GM12878 (cell line): ENCODE measurements around the gene GPBP1. TPM values are rescaled to one million over a fixed set of nuclear protein-coding genes. Genes with fewer than 3 reads are reported as not detected.

ENCODE experiments used
- ATAC-seq: fragments of 200-7000 bp; cut with Tn5 transposase; 3 replicates; pipeline ENCODE4 v1.9.1; 2020; ENCODE audit warnings: mild to moderate bottlenecking, moderate library complexity
- BruUV-seq: library from RNA; stranded (reverse); fragments of 400-500 nt; replicated peaks from 2 replicates; lab custom pipeline; 2021; lab: Mats Ljungman, UMichigan
- CTCF ChIA-PET: fragments of 300-600 bp; sonication (Branson Sonifier 250); formaldehyde crosslinking; extraction: SDS; loops from one replicate; lab custom pipeline; 2021; ENCODE audit warnings: inconsistent platforms; lab: Yijun Ruan, JAX
- POLR2A ChIA-PET: fragments of 350-600 bp; formaldehyde crosslinking; extraction: SDS; loops from one replicate; lab custom pipeline; 2021; ENCODE audit warnings: inconsistent platforms; lab: Charles Lee
- RAD21 ChIA-PET: fragments of 300-600 bp; sonication (Branson Sonifier 250); formaldehyde crosslinking; loops from one replicate; lab custom pipeline; 2023; ENCODE audit warnings: antibody characterized with exemption; ENCODE audit not compliant: unreplicated experiment; lab: Charles Lee
- SMC1A ChIA-PET: fragments of 300-600 bp; sonication (Branson Sonifier 250); formaldehyde crosslinking; loops from one replicate; lab custom pipeline; 2023; ENCODE audit not compliant: unreplicated experiment, uncharacterized antibody; lab: Charles Lee
- DNase-seq: peaks from one replicate; pipeline ENCODE4 v3.0.0-alpha.2; 2011; ENCODE audit warnings: low read depth, low spot score
- FAIRE-seq: peaks from 3 replicates; lab custom pipeline; 2011; peaks lifted over from hg19 to GRCh38; lab: Jason Lieb, UNC
- H2AFZ ChIP-seq: 2 replicates; pipeline ENCODE4 v1.6.0; 2011; ENCODE audit warnings: low read depth, low read length, control low read depth; ENCODE audit not compliant: control insufficient read depth
- H3K27ac ChIP-seq: 2 replicates; pipeline ENCODE4 v1.5.1; 2011; ENCODE audit warnings: control low read depth; ENCODE audit not compliant: control insufficient read depth, insufficient read depth
- H3K27me3 ChIP-seq, 2 experiments: replicated peaks in 1 of 2; 2 replicates each; pipeline versions ENCODE4 v1.6.0 to v1.6.1; 2011; ENCODE audit warnings: low read length in 1 of 2; ENCODE audit not compliant: control insufficient read depth in 2 of 2, insufficient read depth in 2 of 2
- H3K36me3 ChIP-seq, 2 experiments: 2 replicates each; pipeline ENCODE4 v1.5.1; 2011; ENCODE audit warnings: low read length in 1 of 2; ENCODE audit not compliant: control insufficient read depth in 2 of 2, insufficient read depth in 2 of 2
- H3K4me1 ChIP-seq: 2 replicates; pipeline ENCODE4 v1.6.1; 2011; ENCODE audit warnings: mild to moderate bottlenecking, low read length, moderate library complexity, mixed read lengths; ENCODE audit not compliant: control insufficient read depth, insufficient read depth
- H3K4me2 ChIP-seq: 2 replicates; pipeline ENCODE4 v1.6.0; 2011; ENCODE audit warnings: control low read depth; ENCODE audit not compliant: control insufficient read depth, insufficient read depth
- H3K4me3 ChIP-seq: fragments of 200-600 bp; sonication (generic); 2 replicates; pipeline ENCODE4 v1.5.1; 2016
- H3K79me2 ChIP-seq: 2 replicates; pipeline ENCODE4 v1.6.0; 2011; ENCODE audit warnings: low read length; ENCODE audit not compliant: control insufficient read depth, insufficient read depth
- H3K9ac ChIP-seq: 2 replicates; pipeline ENCODE4 v1.8.0; 2011; ENCODE audit warnings: low read length, control low read depth, mixed read lengths; ENCODE audit not compliant: control insufficient read depth, insufficient read depth
- H3K9me3 ChIP-seq: replicated peaks from 3 replicates; pipeline ENCODE4 v1.5.1; 2011; ENCODE audit warnings: mild to moderate bottlenecking, low read length; ENCODE audit not compliant: control insufficient read depth, insufficient read depth
- H4K20me1 ChIP-seq: 2 replicates; pipeline ENCODE4 v1.6.0; 2011; ENCODE audit not compliant: control insufficient read depth, insufficient read depth
- ATF7 ChIP-seq: fragments of 450-650 bp; IDR thresholded peaks from 2 replicates; pipeline ENCODE4 v1.6.1; 2016; ENCODE audit warnings: low read depth, mild to moderate bottlenecking
- BACH1 ChIP-seq: fragments of 450-650 bp; IDR thresholded peaks from 2 replicates; pipeline ENCODE4 v1.6.1; 2017; ENCODE audit warnings: mild to moderate bottlenecking, borderline replicate concordance
- CBX3 ChIP-seq: fragments of 200-600 bp; sonication (generic); IDR thresholded peaks from 2 replicates; pipeline ENCODE4 v1.6.1; 2016; ENCODE audit warnings: low read depth, borderline replicate concordance
- CBX5 ChIP-seq: sonication (generic); IDR thresholded peaks from 2 replicates; pipeline ENCODE4 v1.6.1; 2016; ENCODE audit warnings: low read depth, moderate library complexity, mild to moderate bottlenecking, inconsistent platforms
- CHD2 ChIP-seq: IDR thresholded peaks from 2 replicates; pipeline ENCODE4 v1.6.1; 2011; ENCODE audit warnings: low read depth, low read length, improper control_type of control experiment, borderline replicate concordance
- GATAD2B ChIP-seq: fragments of 450-650 bp; conservative IDR thresholded peaks from 2 replicates; pipeline ENCODE4 v1.6.1; 2017; ENCODE audit warnings: low read depth, mild to moderate bottlenecking, moderate library complexity
- IKZF2 ChIP-seq, 2 experiments: fragments of 450-650 bp; IDR thresholded peaks; 2 replicates each; pipeline ENCODE4 v1.6.1; 2017; ENCODE audit warnings: mild to moderate bottlenecking in 2 of 2, moderate library complexity in 2 of 2
- NBN ChIP-seq: fragments of 450-650 bp; IDR thresholded peaks from 2 replicates; pipeline ENCODE4 v1.6.1; 2016
- PAX8 ChIP-seq: fragments of 450-650 bp; IDR thresholded peaks from 2 replicates; pipeline ENCODE4 v1.6.1; 2017; ENCODE audit warnings: mild to moderate bottlenecking, moderate library complexity
- RAD21 ChIP-seq: IDR thresholded peaks from 2 replicates; pipeline ENCODE4 v1.6.1; 2011; ENCODE audit warnings: mild to moderate bottlenecking, low read depth, low read length, moderate library complexity; ENCODE audit not compliant: insufficient read depth
- RFX5 ChIP-seq: IDR thresholded peaks from 2 replicates; pipeline ENCODE4 v1.6.1; 2011; ENCODE audit warnings: low read depth, low read length, improper control_type of control experiment
- SMARCA5 ChIP-seq: fragments of 450-650 bp; IDR thresholded peaks from 2 replicates; pipeline ENCODE4 v1.6.1; 2017; ENCODE audit warnings: mild to moderate bottlenecking
- YY1 ChIP-seq: IDR thresholded peaks from 2 replicates; pipeline ENCODE4 v1.6.1; 2011; ENCODE audit warnings: low read depth, mild to moderate bottlenecking, low read length
- ZNF207 ChIP-seq: fragments of 450-650 bp; IDR thresholded peaks from 2 replicates; pipeline ENCODE4 v1.6.1; 2014; ENCODE audit warnings: antibody characterized with exemption, mild to moderate bottlenecking, borderline replicate concordance
- ZNF384 ChIP-seq: IDR thresholded peaks from 2 replicates; pipeline ENCODE4 v1.6.1; 2012; ENCODE audit warnings: low read depth, mild to moderate bottlenecking, low read length, improper control_type of control experiment, borderline replicate concordance
- WGBS: methylation state at CpG from one replicate; pipeline ENCODE4 v1.1.6; 2016; ENCODE audit warnings: low lambda C conversion rate; ENCODE audit not compliant: insufficient replicate concordance, insufficient coverage; ENCODE audit errors: missing lambda C conversion rate; 5-methylcytosine and 5-hydroxymethylcytosine counted together
- in situ Hi-C: fragments of 300-500 bp; cut with MboI; formaldehyde crosslinking; loops from 9 replicates; pipeline ENCODE4 v1.14.3; 2018; ENCODE audit warnings: mixed read lengths
- intact Hi-C: fragments of 100-400 bp; cut with micrococcal nuclease; formaldehyde crosslinking; loops from one replicate; pipeline ENCODE4 v1.14.2; 2022; ENCODE audit not compliant: unreplicated experiment
- polyA plus RNA-seq, 11 experiments: library from polyadenylated mRNA; depleted of rRNA in 4 of 11; unstranded in 6 of 11; stranded (reverse) in 5 of 11; fragments of >200 nt; fragmentation: Nextera tagmentation in 4 of 11; fragmentation: Illumina TruSeq in 1 of 11; extraction: Ambion mirVana in 4 of 11; extraction: Trizol in 1 of 11; gene quantifications; 1 replicate in 1 of 11; 2 replicates in 10 of 11; pipeline versions ENCODE4 v1.2.1 to v1.2.3, GENCODE V29; 2011 to 2016; ENCODE audit warnings: inconsistent platforms in 2 of 11, missing spikeins in 2 of 11, low read depth in 1 of 11
- total RNA-seq, 4 experiments: library from RNA; depleted of rRNA in 3 of 4; stranded (reverse); fragments of >200 nt in 3 of 4; fragmentation: Illumina TruSeq in 1 of 4; extraction: Trizol in 1 of 4; gene quantifications; 2 replicates each; pipeline versions ENCODE4 v1.2.1 to v1.2.3, GENCODE V29; 2013 to 2021
- TF ChIP-seq, protein P1 (sequence below): fragments of 150-350 bp; IDR thresholded peaks from 2 replicates; pipeline ENCODE4 v1.6.1; 2016; ENCODE audit warnings: low read depth, low read length

The GPBP1 gene
- total and polyA plus RNA-seq, 10 of the 15 experiments (the other 5 are each of a cell fraction or from before 2014, with no cell fraction given): 27.0 to 96.2 (median 55.4) TPM

DNA sequence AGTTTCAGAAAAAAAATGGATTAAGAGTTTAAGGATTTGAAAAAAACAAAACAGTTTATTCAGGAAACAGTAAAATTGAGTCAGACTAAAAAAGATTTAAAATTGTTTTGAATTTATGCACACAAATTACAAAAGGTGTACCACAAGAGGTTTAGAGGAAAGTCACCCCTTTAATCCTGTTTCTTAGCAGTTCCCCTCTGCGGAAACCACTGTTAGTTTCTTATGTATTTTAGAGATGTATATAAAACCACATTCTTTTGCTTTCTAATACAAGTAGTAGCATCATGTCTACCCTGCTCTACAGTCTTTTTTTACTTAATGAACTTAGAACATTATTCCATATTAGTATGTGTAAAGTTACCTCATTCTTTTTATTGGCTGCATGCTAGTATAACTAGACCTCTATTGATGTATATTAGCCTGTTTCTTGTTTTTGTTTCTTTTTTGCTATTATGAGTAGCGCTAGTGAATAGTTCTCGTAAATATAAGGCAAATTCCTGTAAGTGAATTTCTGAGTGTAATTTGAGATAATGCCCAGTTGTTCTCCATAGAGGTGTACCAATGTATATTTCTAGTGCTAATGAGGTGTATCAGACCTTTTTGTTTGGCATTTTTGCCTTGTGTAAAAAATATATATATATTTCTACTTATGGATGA lies 20.0 kb downstream of the GPBP1 start (continued):
- TF ChIP-seq, protein P1, sequence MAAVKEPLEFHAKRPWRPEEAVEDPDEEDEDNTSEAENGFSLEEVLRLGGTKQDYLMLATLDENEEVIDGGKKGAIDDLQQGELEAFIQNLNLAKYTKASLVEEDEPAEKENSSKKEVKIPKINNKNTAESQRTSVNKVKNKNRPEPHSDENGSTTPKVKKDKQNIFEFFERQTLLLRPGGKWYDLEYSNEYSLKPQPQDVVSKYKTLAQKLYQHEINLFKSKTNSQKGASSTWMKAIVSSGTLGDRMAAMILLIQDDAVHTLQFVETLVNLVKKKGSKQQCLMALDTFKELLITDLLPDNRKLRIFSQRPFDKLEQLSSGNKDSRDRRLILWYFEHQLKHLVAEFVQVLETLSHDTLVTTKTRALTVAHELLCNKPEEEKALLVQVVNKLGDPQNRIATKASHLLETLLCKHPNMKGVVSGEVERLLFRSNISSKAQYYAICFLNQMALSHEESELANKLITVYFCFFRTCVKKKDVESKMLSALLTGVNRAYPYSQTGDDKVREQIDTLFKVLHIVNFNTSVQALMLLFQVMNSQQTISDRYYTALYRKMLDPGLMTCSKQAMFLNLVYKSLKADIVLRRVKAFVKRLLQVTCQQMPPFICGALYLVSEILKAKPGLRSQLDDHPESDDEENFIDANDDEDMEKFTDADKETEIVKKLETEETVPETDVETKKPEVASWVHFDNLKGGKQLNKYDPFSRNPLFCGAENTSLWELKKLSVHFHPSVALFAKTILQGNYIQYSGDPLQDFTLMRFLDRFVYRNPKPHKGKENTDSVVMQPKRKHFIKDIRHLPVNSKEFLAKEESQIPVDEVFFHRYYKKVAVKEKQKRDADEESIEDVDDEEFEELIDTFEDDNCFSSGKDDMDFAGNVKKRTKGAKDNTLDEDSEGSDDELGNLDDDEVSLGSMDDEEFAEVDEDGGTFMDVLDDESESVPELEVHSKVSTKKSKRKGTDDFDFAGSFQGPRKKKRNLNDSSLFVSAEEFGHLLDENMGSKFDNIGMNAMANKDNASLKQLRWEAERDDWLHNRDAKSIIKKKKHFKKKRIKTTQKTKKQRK: no peak
- TF ChIP-seq CHD2: no peak
- TF ChIP-seq ATF7: peak; percentile 18; the same call in 1 of the 2 replicates

DNA sequence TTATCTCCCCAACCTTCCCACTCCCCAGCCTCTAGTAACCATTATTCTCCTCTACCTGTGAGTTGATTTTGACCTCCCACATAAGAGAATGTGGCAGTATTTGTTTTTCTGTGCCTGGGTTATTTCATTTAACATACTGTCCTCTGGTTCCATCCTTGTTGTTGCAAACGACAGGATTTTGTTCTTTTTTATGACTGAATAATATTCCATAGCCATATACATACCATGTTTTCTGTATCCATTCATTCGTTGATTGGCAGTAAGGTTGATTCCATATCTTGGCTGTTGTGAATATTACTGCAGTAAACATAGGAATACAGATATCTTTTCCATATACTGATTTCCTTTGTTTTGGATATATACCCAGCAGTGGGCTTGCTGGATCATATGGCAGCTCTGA lies 20.8 kb downstream of the GPBP1 start:
- Histone ChIP-seq H3K36me3 (peaks cover 3 to 4% of the 10 kb centered on the region in 2 experiments; a peak in 2 of 4 replicates), H3K9ac (no peak overlapping the region), H3K79me2 (peaks cover 84% of the 10 kb centered on the region), H3K4me2 (no peak overlapping the region), H4K20me1 (peaks cover 5% of the 10 kb centered on the region), H2AFZ (no peak overlapping the region), H3K27ac (no peak overlapping the region), H3K4me1 (peaks cover 25% of the 10 kb centered on the region), H3K27me3 (no peaks in the 10 kb centered on the region), H3K9me3 (peaks cover 2% of the 10 kb centered on the region), H3K4me3 (no peak overlapping the region)
- FAIRE-seq (no peak), DNase-seq (no peak), ATAC-seq (no peak)
- intact Hi-C loops (no loop called here), in situ Hi-C loops (loop anchor here (25.0 kb wide), 1 partner anchor 1882 kb away; the partner anchor contains the start of genes DHX29 and MTREX)
- WGBS: 92% methylated on average over 2 of the region's 2 CpGs
- ChIA-PET CTCF (interaction anchor here (0.6 kb wide), 1 partner anchor 356 kb away, joined by 3 read pairs; no protein-coding TSS in a partner anchor), SMC1A (no interaction called here), RAD21 (no interaction called here), POLR2A (interaction anchor here (0.7 kb wide), 1 partner anchor 22 kb away, joined by 3 read pairs; no protein-coding TSS in a partner anchor)
- no TSS peak for BruUV-seq
- TF ChIP-seq NBN: no peak
- TF ChIP-seq IKZF2 (IDR thresholded peaks at IDR 0.05): no peak
- TF ChIP-seq SMARCA5: no peak
- TF ChIP-seq RFX5: no peak
- no peak for TF ChIP-seq PAX8
- TF ChIP-seq BACH1: no peak
- TF ChIP-seq YY1: no peak
- no peak for TF ChIP-seq ZNF207
- TF ChIP-seq CBX3: no peak
- TF ChIP-seq, protein P1: no peak
- TF ChIP-seq CBX5: no peak
- TF ChIP-seq GATAD2B: no peak
- TF ChIP-seq RAD21: no peak
- no peak for TF ChIP-seq ZNF384
